Measurements from ENCODE around the gene SMIM17.

The SMIM17 gene

GRCh38 chr19:56617531-56617930 is 25.4 kb upstream of the SMIM17 start:
- peaks cover 6% of the 10 kb centered on the region for H3K36me3 ChIP-seq (ENCODE audit: control insufficient read depth, insufficient read depth, low read length)
- H3K9ac ChIP-seq (ENCODE audit: low read length), result no peak overlapping the region
- no peak overlapping the region for H3K4me3 ChIP-seq (ENCODE audit: low read length)
- no peaks in the 10 kb centered on the region for H3K27me3 ChIP-seq (ENCODE audit: control insufficient read depth, insufficient read depth, low read length)
- peaks cover 12% of the 10 kb centered on the region for H3K9me3 ChIP-seq (ENCODE audit: control insufficient read depth, low read length)
- H3K4me1 ChIP-seq (ENCODE audit: control insufficient read depth, insufficient read depth, low read length), result no peaks in the 10 kb centered on the region

- Histone ChIP-seq H3K27me3 (ENCODE audit: control insufficient read depth, insufficient read depth, low read length) (no peaks in the 10 kb centered on the region), H3K9ac (ENCODE audit: low read length) (no peak overlapping the region), H3K36me3 (ENCODE audit: control insufficient read depth, insufficient read depth, low read length) (peaks cover 6% of the 10 kb centered on the region), H3K4me1 (ENCODE audit: control insufficient read depth, insufficient read depth, low read length) (no peaks in the 10 kb centered on the region), H3K4me3 (ENCODE audit: low read length) (no peak overlapping the region), H3K9me3 (ENCODE audit: control insufficient read depth, low read length) (peaks cover 12% of the 10 kb centered on the region)
Observed at GRCh38 chr19:56619121-56619520, 23.8 kb upstream of the SMIM17 start.

- Histone ChIP-seq H3K9ac (ENCODE audit: low read length) (no peak overlapping the region), H3K4me3 (ENCODE audit: low read length) (no peak overlapping the region), H3K9me3 (ENCODE audit: control insufficient read depth, low read length) (peaks cover 8% of the 10 kb centered on the region)
Observed at GRCh38 chr19:56622374-56622773, 20.6 kb upstream of the SMIM17 start.

GRCh38 chr19:56623006-56623405 is 20.0 kb upstream of the SMIM17 start:
- H3K9me3 ChIP-seq (ENCODE audit: control insufficient read depth, low read length), result peaks cover 7% of the 10 kb centered on the region
- no peaks in the 10 kb centered on the region for H3K4me1 ChIP-seq (ENCODE audit: control insufficient read depth, insufficient read depth, low read length)
- H3K36me3 ChIP-seq (ENCODE audit: control insufficient read depth, insufficient read depth, low read length), result peaks cover 6% of the 10 kb centered on the region
- H3K9ac ChIP-seq (ENCODE audit: low read length), result no peak overlapping the region
- no peaks in the 10 kb centered on the region for H3K27me3 ChIP-seq (ENCODE audit: control insufficient read depth, insufficient read depth, low read length)
- no peak overlapping the region for H3K4me3 ChIP-seq (ENCODE audit: low read length)

More at GRCh38 chr19:56622374-56622773, 20.6 kb upstream of the SMIM17 start:
- H3K27me3 ChIP-seq (ENCODE audit: control insufficient read depth, insufficient read depth, low read length), result no peaks in the 10 kb centered on the region
- no peaks in the 10 kb centered on the region for H3K4me1 ChIP-seq (ENCODE audit: control insufficient read depth, insufficient read depth, low read length)
- H3K36me3 ChIP-seq (ENCODE audit: control insufficient read depth, insufficient read depth, low read length), result peaks cover 6% of the 10 kb centered on the region

GRCh38 chr19:56625708-56626107 is 17.3 kb upstream of the SMIM17 start:
- Histone ChIP-seq H3K36me3 (ENCODE audit: control insufficient read depth, insufficient read depth, low read length) (peaks cover 6% of the 10 kb centered on the region), H3K9me3 (ENCODE audit: control insufficient read depth, low read length) (peaks cover 10% of the 10 kb centered on the region)

GRCh38 chr19:56633021-56633420 is 9.9 kb upstream of the SMIM17 start:
- H3K9ac ChIP-seq (ENCODE audit: low read length), result no peak overlapping the region
- no peak overlapping the region for H3K4me3 ChIP-seq (ENCODE audit: low read length)
- H3K4me1 ChIP-seq (ENCODE audit: control insufficient read depth, insufficient read depth, low read length), result no peaks in the 10 kb centered on the region
- no peaks in the 10 kb centered on the region for H3K27me3 ChIP-seq (ENCODE audit: control insufficient read depth, insufficient read depth, low read length)
- H3K36me3 ChIP-seq (ENCODE audit: control insufficient read depth, insufficient read depth, low read length), result no peaks in the 10 kb centered on the region
- peaks cover 10% of the 10 kb centered on the region for H3K9me3 ChIP-seq (ENCODE audit: control insufficient read depth, low read length)

More at GRCh38 chr19:56625708-56626107, 17.3 kb upstream of the SMIM17 start:
- Histone ChIP-seq H3K4me1 (ENCODE audit: control insufficient read depth, insufficient read depth, low read length) (no peaks in the 10 kb centered on the region), H3K27me3 (ENCODE audit: control insufficient read depth, insufficient read depth, low read length) (no peaks in the 10 kb centered on the region), H3K9ac (ENCODE audit: low read length) (no peak overlapping the region), H3K4me3 (ENCODE audit: low read length) (no peak overlapping the region)

GRCh38 chr19:56637976-56638555 is 4.9 kb upstream of the SMIM17 start:
- H3K36me3 ChIP-seq (ENCODE audit: control insufficient read depth, insufficient read depth, low read length), result no peaks in the 10 kb centered on the region

GRCh38 chr19:56639217-56639616 is 3.7 kb upstream of the SMIM17 start:
- Histone ChIP-seq H3K36me3 (ENCODE audit: control insufficient read depth, insufficient read depth, low read length) (no peaks in the 10 kb centered on the region), H3K4me1 (ENCODE audit: control insufficient read depth, insufficient read depth, low read length) (no peaks in the 10 kb centered on the region), H3K9ac (ENCODE audit: low read length) (no peak overlapping the region), H3K4me3 (ENCODE audit: low read length) (no peak overlapping the region), H3K27me3 (ENCODE audit: control insufficient read depth, insufficient read depth, low read length) (peaks cover 4% of the 10 kb centered on the region), H3K9me3 (ENCODE audit: control insufficient read depth, low read length) (no peaks in the 10 kb centered on the region)

More at GRCh38 chr19:56637976-56638555, 4.9 kb upstream of the SMIM17 start:
- Histone ChIP-seq H3K9ac (ENCODE audit: low read length) (no peak overlapping the region), H3K27me3 (ENCODE audit: control insufficient read depth, insufficient read depth, low read length) (peaks cover under 1% of the 10 kb centered on the region), H3K9me3 (ENCODE audit: control insufficient read depth, low read length) (no peaks in the 10 kb centered on the region), H3K4me1 (ENCODE audit: control insufficient read depth, insufficient read depth, low read length) (no peaks in the 10 kb centered on the region), H3K4me3 (ENCODE audit: low read length) (no peak overlapping the region)

- H3K9ac ChIP-seq (ENCODE audit: low read length), result no peak overlapping the region
- no peak overlapping the region for H3K4me3 ChIP-seq (ENCODE audit: low read length)
- no peaks in the 10 kb centered on the region for H3K36me3 ChIP-seq (ENCODE audit: control insufficient read depth, insufficient read depth, low read length)
- H3K4me1 ChIP-seq (ENCODE audit: control insufficient read depth, insufficient read depth, low read length), result no peaks in the 10 kb centered on the region
- peaks cover 4% of the 10 kb centered on the region for H3K27me3 ChIP-seq (ENCODE audit: control insufficient read depth, insufficient read depth, low read length)
- H3K9me3 ChIP-seq (ENCODE audit: control insufficient read depth, low read length), result no peaks in the 10 kb centered on the region
Observed at GRCh38 chr19:56643460-56643955, 549 bp downstream of the SMIM17 start.

GRCh38 chr19:56654151-56654550 is 11.2 kb downstream of the SMIM17 start:
- Histone ChIP-seq H3K27me3 (ENCODE audit: control insufficient read depth, insufficient read depth, low read length) (no peaks in the 10 kb centered on the region), H3K4me3 (ENCODE audit: low read length) (no peak overlapping the region)

GRCh38 chr19:56660381-56661107 is 17.6 kb downstream of the SMIM17 start:
- Histone ChIP-seq H3K4me3 (ENCODE audit: low read length) (no peak overlapping the region), H3K36me3 (ENCODE audit: control insufficient read depth, insufficient read depth, low read length) (no peaks in the 10 kb centered on the region), H3K9me3 (ENCODE audit: control insufficient read depth, low read length) (no peaks in the 10 kb centered on the region), H3K9ac (ENCODE audit: low read length) (no peak overlapping the region), H3K27me3 (ENCODE audit: control insufficient read depth, insufficient read depth, low read length) (no peaks in the 10 kb centered on the region), H3K4me1 (ENCODE audit: control insufficient read depth, insufficient read depth, low read length) (no peaks in the 10 kb centered on the region)

More at GRCh38 chr19:56654151-56654550, 11.2 kb downstream of the SMIM17 start:
- H3K36me3 ChIP-seq (ENCODE audit: control insufficient read depth, insufficient read depth, low read length), result no peaks in the 10 kb centered on the region
- no peaks in the 10 kb centered on the region for H3K9me3 ChIP-seq (ENCODE audit: control insufficient read depth, low read length)
- no peaks in the 10 kb centered on the region for H3K4me1 ChIP-seq (ENCODE audit: control insufficient read depth, insufficient read depth, low read length)
- H3K9ac ChIP-seq (ENCODE audit: low read length), result no peak overlapping the region

- Histone ChIP-seq H3K4me3 (ENCODE audit: low read length) (no peak overlapping the region), H3K36me3 (ENCODE audit: control insufficient read depth, insufficient read depth, low read length) (no peaks in the 10 kb centered on the region), H3K9ac (ENCODE audit: low read length) (no peak overlapping the region), H3K9me3 (ENCODE audit: control insufficient read depth, low read length) (no peaks in the 10 kb centered on the region), H3K27me3 (ENCODE audit: control insufficient read depth, insufficient read depth, low read length) (no peaks in the 10 kb centered on the region), H3K4me1 (ENCODE audit: control insufficient read depth, insufficient read depth, low read length) (no peaks in the 10 kb centered on the region)
Observed at GRCh38 chr19:56661248-56661647, 18.3 kb downstream of the SMIM17 start.
